ENCODE measurements around the gene NUBP2. TPM values are rescaled to one million over a fixed set of nuclear protein-coding genes. Genes with fewer than 3 reads are reported as not detected.
A peak's percentile ranks its signal among the peaks of the same experiment; 100 is the strongest.

The NUBP2 gene
- total RNA-seq, 1 donor from 2014 or later, result 82.9 TPM

DNA sequence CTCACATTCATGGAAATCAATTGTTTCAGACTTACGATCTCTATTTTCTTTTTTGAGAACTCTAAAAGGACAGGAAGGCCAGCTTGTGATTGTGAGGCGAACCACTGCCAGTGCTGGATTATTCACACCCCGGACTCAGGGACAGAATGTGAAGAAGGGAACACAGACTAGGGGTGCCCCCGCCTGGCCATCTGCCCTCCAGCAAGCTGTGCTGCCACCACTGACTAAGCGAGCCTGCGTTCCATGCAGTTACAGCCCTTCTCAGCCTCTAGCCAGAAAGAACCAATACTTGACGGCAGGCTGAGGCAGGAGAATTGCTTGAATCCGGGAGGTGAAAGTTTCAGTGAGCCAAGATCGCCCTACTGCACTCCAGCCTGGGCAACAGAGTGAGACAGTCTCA is 41.1 kb downstream of the NUBP2 start:
- Histone ChIP-seq H3K36me3 (ENCODE audit: control insufficient read depth, insufficient read depth, low read length) (peaks cover 9% of the 10 kb centered on the region), H3K27me3 (ENCODE audit: control insufficient read depth, insufficient read depth, low read length) (no peaks in the 10 kb centered on the region), H3K4me3 (ENCODE audit: low read depth, low read length) (no peak overlapping the region)
- DNase-seq (ENCODE audit: low read depth) (peak; percentile 60), FAIRE-seq (no peak)
- TF ChIP-seq, protein P1, sequence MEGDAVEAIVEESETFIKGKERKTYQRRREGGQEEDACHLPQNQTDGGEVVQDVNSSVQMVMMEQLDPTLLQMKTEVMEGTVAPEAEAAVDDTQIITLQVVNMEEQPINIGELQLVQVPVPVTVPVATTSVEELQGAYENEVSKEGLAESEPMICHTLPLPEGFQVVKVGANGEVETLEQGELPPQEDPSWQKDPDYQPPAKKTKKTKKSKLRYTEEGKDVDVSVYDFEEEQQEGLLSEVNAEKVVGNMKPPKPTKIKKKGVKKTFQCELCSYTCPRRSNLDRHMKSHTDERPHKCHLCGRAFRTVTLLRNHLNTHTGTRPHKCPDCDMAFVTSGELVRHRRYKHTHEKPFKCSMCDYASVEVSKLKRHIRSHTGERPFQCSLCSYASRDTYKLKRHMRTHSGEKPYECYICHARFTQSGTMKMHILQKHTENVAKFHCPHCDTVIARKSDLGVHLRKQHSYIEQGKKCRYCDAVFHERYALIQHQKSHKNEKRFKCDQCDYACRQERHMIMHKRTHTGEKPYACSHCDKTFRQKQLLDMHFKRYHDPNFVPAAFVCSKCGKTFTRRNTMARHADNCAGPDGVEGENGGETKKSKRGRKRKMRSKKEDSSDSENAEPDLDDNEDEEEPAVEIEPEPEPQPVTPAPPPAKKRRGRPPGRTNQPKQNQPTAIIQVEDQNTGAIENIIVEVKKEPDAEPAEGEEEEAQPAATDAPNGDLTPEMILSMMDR (IDR thresholded peaks at IDR 0.05; ENCODE audit: insufficient read depth, low read length, severe bottlenecking), result peak; percentile 52

DNA sequence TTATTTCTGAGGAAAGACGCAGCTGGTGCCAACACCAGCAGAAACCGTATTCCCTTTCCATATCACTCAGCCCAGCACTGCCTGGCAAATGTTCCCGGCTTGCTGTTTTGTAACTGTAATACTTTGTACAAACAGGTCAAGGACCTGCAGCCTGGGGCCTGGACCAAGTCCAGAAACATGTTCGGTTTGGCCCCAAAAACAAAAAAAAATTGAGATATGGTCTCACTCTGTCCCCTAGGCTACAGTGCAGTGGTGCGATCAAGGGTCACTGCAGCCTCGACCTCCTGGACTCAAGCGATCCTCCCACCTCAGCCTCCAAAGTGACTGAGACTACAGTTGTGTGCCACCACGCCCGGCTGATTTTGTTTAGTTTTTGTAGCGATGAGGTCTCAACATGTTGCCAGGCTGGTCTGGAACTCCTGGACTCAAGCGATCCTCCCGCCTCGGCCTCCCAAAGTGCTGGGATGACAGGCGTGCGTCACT is 42.7 kb downstream of the NUBP2 start:
- Histone ChIP-seq H3K27me3 (ENCODE audit: control insufficient read depth, insufficient read depth, low read length) (no peaks in the 10 kb centered on the region), H3K4me3 (ENCODE audit: low read depth, low read length) (peak overlapping the region; percentile 100), H3K36me3 (ENCODE audit: control insufficient read depth, insufficient read depth, low read length) (peaks cover 6% of the 10 kb centered on the region)
- no peak for FAIRE-seq
- TF ChIP-seq, protein P1 (IDR thresholded peaks at IDR 0.05; ENCODE audit: insufficient read depth, low read length, severe bottlenecking), result no peak
- no peak for DNase-seq (ENCODE audit: low read depth)

DNA sequence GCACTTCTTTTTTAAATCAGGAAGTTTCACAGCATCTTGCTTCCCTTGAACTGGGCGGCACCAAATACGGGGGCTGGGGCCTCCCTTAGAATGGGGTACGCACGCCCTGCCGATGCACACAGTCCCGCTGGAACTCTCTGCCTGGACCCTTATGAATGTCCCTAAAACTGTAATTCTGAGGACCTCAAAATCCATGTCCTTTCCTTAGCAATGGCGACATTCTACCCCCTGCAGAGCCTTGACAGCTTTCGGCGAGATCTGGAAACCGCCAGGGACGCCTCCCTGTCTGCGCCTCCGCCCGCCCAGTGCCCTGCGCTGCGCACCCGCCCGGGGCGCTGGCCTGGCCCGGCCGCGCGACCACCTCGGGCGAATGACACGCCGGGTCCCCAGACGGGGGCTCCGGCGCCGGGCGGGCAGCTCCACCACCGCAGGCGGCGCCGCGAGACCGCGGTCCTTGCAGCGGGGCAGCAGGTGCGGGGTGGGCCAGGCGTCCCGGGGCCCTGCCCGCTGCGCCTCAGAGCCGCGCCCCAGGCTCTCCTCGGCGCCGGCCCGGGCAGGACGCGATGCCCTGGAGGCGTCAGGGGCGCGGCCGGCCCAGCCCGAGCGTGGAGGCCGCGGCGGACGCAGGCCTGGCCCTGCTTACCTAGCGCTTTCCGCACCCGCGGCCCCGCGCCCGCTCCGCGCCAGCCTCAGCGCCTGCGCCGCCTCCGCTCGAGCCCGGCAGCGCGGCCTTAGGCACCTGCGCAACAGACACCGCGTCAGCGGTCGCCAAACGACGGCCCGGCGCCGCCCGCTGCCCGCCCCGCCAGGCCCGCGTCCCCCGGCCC is 43.3 kb downstream of the NUBP2 start:
- Histone ChIP-seq H3K4me3 (ENCODE audit: low read depth, low read length) (peak overlapping the region; percentile 100), H3K27me3 (ENCODE audit: control insufficient read depth, insufficient read depth, low read length) (no peaks in the 10 kb centered on the region), H3K36me3 (ENCODE audit: control insufficient read depth, insufficient read depth, low read length) (peaks cover 6% of the 10 kb centered on the region)
- DNase-seq (ENCODE audit: low read depth) (peak; percentile 33), FAIRE-seq (no peak)
- TF ChIP-seq, protein P1 (IDR thresholded peaks at IDR 0.05; ENCODE audit: insufficient read depth, low read length, severe bottlenecking), result no peak

DNA sequence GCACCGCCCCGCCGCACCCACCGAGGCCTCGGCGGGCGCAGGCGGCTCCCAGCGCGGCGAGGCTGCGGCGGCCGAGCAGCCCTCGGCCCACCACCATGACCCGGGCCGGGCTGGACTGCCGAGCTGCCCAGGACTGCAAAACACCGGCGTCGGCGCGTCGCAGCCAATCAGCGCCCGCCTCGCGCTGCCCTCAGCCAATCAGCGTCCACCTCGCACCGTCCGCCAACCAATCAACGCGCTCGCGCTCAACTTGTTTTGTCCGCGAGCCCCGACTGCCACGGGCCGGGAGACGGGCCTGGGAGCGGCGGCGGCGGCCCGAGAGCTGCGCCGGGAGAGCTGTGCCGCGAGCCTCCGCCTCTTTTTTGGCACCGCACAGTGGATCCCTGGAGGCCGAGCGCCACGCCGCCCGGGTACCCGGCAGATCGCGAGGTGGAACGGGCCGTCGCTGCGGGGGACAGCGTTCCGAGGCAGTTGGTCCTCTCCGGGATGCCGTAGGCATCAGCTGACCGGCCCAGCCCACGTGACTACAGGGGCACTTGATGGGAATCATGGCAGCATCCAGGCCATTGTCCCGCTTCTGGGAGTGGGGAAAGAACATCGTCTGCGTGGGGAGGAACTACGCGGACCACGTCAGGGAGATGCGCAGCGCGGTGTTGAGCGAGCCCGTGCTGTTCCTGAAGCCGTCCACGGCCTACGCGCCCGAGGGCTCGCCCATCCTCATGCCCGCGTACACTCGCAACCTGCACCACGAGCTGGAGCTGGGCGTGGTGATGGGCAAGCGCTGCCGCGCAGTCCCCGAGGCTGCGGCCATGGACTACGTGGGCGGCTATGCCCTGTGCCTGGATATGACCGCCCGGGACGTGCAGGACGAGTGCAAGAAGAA is 44.2 kb downstream of the NUBP2 start, which contains the start of the genes FAHD1 and HAGH:
Gene FAHD1, plus strand, starts transcription at position 516 of the 883 bp plus-strand sequence. Its CDS starts 33 bp downstream, at position 549.
Gene HAGH, minus strand, starts transcription at position 135 of the 883 bp plus-strand sequence. Its CDS starts 38 bp downstream, at position 97.
- Histone ChIP-seq H3K27me3 (ENCODE audit: control insufficient read depth, insufficient read depth, low read length) (no peaks in the 10 kb centered on the region), H3K4me3 (ENCODE audit: low read depth, low read length) (peak within 1 kb of the TSS; percentile 100), H3K36me3 (ENCODE audit: control insufficient read depth, insufficient read depth, low read length) (peaks cover 6% of the 10 kb centered on the region)
- peak; percentile 92 for FAIRE-seq
- peak; percentile 83 for DNase-seq (ENCODE audit: low read depth)
- TF ChIP-seq, protein P1 (IDR thresholded peaks at IDR 0.05; ENCODE audit: insufficient read depth, low read length, severe bottlenecking), result no peak

DNA sequence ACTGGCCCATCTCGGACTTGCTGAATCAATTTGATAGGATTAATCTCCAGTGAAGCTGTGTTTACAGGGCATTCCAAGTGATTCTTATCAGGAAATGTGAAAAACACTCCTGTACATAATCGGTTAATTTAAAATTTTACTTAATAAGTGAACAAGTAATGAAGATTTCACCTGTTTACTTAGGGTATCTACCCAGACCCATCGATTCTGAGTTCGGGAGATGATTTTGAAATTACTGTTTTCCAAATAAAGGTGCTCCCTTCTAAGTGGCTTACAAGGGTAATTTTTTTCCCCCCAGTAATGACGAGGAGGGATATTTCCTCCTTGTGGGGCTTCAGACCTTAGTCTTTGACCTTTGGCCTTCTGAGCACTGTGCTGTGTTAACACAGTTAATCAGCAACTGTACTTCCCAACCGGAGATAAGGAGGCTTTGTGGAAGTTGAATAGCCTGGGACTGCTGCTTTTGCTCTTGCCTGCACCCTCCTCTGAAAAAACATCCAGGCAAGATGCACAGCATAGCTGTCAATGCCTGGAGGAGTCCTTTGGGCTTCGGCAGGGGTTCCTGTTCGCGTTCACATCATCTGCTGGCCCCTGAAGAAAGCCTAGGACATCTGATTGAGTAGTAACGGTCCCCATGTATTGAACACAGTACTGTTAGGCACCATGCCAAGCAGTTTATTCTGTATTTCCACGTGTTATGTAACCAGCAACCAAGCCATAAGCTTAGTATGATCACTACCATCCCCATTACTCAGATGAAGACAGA is 46.1 kb downstream of the NUBP2 start:
- H3K27me3 ChIP-seq (ENCODE audit: control insufficient read depth, insufficient read depth, low read length), result no peaks in the 10 kb centered on the region
- peak overlapping the region; percentile 13 for H3K4me3 ChIP-seq (ENCODE audit: low read depth, low read length)
- TF ChIP-seq, protein P1 (IDR thresholded peaks at IDR 0.05; ENCODE audit: insufficient read depth, low read length, severe bottlenecking), result no peak
- H3K36me3 ChIP-seq (ENCODE audit: control insufficient read depth, insufficient read depth, low read length), result peaks cover 3% of the 10 kb centered on the region
- DNase-seq (ENCODE audit: low read depth), result no peak
- FAIRE-seq, result no peak

Data from bronchial epithelial cell (primary cell).